Measurements from ENCODE around the gene BTBD2.

BTBD2 gene

DNA sequence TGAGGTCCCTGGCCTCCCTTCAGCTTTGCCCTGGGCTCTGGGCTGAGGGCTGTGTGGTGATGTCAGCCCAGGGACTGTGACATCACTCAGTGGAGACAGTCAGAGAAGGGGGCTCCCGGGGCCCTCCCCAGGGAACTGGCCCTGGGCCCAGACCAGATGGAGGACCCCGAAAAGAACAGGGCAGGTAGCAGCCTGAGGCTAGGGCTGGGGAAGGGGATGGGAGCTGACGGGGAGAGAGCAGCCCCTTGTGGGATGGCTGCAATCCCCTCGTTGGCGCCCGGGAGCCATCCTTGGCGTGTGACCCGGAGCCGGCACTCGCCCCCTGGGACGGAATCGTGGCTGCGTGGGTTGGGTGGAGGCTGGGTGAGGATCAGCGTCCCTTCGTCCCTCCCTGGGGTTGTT is 61.0 kb downstream of the BTBD2 start:
- no peak overlapping the region for H3K9ac ChIP-seq (ENCODE audit: low read length)
- no peaks in the 10 kb centered on the region for H3F3A ChIP-seq (ENCODE audit: insufficient read depth, low read length)
- no peak for DNase-seq
- TF ChIP-seq EZH2 (optimal IDR thresholded peaks at IDR 0.05; ENCODE audit: low read depth, low read length) (no peak), EZH2phosphoT487 (IDR thresholded peaks at IDR 0.05; ENCODE audit: low read length) (no peak)
- TF ChIP-seq, protein P1, sequence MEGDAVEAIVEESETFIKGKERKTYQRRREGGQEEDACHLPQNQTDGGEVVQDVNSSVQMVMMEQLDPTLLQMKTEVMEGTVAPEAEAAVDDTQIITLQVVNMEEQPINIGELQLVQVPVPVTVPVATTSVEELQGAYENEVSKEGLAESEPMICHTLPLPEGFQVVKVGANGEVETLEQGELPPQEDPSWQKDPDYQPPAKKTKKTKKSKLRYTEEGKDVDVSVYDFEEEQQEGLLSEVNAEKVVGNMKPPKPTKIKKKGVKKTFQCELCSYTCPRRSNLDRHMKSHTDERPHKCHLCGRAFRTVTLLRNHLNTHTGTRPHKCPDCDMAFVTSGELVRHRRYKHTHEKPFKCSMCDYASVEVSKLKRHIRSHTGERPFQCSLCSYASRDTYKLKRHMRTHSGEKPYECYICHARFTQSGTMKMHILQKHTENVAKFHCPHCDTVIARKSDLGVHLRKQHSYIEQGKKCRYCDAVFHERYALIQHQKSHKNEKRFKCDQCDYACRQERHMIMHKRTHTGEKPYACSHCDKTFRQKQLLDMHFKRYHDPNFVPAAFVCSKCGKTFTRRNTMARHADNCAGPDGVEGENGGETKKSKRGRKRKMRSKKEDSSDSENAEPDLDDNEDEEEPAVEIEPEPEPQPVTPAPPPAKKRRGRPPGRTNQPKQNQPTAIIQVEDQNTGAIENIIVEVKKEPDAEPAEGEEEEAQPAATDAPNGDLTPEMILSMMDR (IDR thresholded peaks at IDR 0.05; ENCODE audit: low read length), result no peak
- H3K4me2 ChIP-seq (ENCODE audit: low read depth, low read length), result no peak overlapping the region
- H3K4me3 ChIP-seq (ENCODE audit: low read length), result no peak overlapping the region
- H3K27ac ChIP-seq (ENCODE audit: low read length), result no peak overlapping the region
- no peaks in the 10 kb centered on the region for H3K36me3 ChIP-seq (replicated peaks; ENCODE audit: insufficient read depth, low read length)
- no peak overlapping the region for H2AFZ ChIP-seq (ENCODE audit: low read length)
- H3K9me2 ChIP-seq (replicated peaks; ENCODE audit: insufficient read depth, low read length), result no peaks in the 10 kb centered on the region
- no peaks in the 10 kb centered on the region for H3K9me3 ChIP-seq (replicated peaks; ENCODE audit: insufficient read depth, low read length)
- no peaks in the 10 kb centered on the region for H3K4me1 ChIP-seq (ENCODE audit: low read length)
- H3K27me3 ChIP-seq (replicated peaks; ENCODE audit: insufficient read depth, low read length), result no peaks in the 10 kb centered on the region
- H3K79me2 ChIP-seq (ENCODE audit: low read length), result peaks cover 90% of the 10 kb centered on the region
- H4K20me1 ChIP-seq (ENCODE audit: insufficient read depth, low read length), result peaks cover 16% of the 10 kb centered on the region

DNA sequence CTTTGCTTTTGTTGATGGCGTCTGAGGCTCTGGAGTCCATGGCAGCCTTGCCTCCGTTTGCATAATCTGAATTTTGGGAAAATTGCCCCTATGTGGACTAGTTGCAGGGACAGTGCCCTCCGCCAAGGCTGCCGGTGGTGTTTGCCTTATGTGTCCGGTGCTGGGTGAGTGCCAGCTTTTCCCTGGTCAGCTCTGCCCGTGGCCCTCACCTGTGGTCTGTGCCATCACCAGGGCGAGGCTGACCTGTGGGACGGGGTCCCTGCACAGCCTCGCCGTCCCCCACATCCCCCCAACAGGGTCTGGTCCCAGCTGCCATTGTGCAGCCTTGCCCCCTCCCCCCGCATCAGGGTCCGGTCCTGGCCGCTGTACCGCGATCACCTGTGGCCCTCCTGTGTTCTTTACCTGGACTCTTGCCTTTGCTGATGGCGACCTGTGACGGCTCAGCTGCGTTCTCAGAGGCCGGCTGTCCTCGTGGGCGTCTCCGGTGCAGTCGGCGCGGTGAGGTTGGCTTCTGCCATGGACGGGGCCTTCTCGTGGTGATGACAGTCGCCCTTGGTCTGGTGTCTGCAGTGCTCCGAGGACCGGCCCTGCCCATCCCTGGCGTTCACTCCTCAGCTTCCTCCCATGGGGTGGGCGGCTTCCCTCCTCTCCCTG is 61.9 kb downstream of the BTBD2 start:
- H3K36me3 ChIP-seq (replicated peaks; ENCODE audit: insufficient read depth, low read length), result no peaks in the 10 kb centered on the region
- H3K27ac ChIP-seq (ENCODE audit: low read length), result no peak overlapping the region
- no peaks in the 10 kb centered on the region for H3K4me1 ChIP-seq (ENCODE audit: low read length)
- no peaks in the 10 kb centered on the region for H3F3A ChIP-seq (ENCODE audit: insufficient read depth, low read length)
- H3K27me3 ChIP-seq (replicated peaks; ENCODE audit: insufficient read depth, low read length), result no peaks in the 10 kb centered on the region
- H2AFZ ChIP-seq (ENCODE audit: low read length), result no peak overlapping the region
- TF ChIP-seq EZH2phosphoT487 (IDR thresholded peaks at IDR 0.05; ENCODE audit: low read length), result no peak
- TF ChIP-seq EZH2 (optimal IDR thresholded peaks at IDR 0.05; ENCODE audit: low read depth, low read length), result no peak
- TF ChIP-seq, protein P1 (IDR thresholded peaks at IDR 0.05; ENCODE audit: low read length), result no peak
- peaks cover 18% of the 10 kb centered on the region for H4K20me1 ChIP-seq (ENCODE audit: insufficient read depth, low read length)
- peaks cover 94% of the 10 kb centered on the region for H3K79me2 ChIP-seq (ENCODE audit: low read length)
- no peak overlapping the region for H3K4me3 ChIP-seq (ENCODE audit: low read length)
- H3K9me3 ChIP-seq (replicated peaks; ENCODE audit: insufficient read depth, low read length), result no peaks in the 10 kb centered on the region
- H3K9ac ChIP-seq (ENCODE audit: low read length), result no peak overlapping the region
- no peaks in the 10 kb centered on the region for H3K9me2 ChIP-seq (replicated peaks; ENCODE audit: insufficient read depth, low read length)
- no peak overlapping the region for H3K4me2 ChIP-seq (ENCODE audit: low read depth, low read length)
- no peak for DNase-seq

DNA sequence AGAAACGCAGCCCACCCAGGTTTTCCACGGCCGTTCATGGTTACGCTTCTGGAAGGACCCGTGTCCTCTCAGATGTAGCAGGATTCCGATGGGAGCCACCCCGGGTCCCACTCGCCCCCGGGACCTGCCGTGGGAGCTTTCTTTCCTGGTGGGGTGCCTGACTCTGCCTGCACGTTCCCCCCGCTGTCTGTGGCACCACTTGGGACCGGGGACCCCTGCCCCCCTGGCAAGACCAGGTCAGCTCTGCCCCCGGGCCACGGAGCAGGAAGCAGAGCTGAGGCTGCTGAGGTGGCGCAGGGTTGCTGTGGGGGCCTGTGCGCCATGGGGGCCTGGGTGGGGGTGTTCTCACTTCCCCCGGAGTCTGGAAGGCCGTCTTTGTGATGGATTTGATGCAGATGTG is 62.5 kb downstream of the BTBD2 start:
- TF ChIP-seq EZH2phosphoT487 (IDR thresholded peaks at IDR 0.05; ENCODE audit: low read length) (no peak), EZH2 (optimal IDR thresholded peaks at IDR 0.05; ENCODE audit: low read depth, low read length) (no peak)
- TF ChIP-seq, protein P1 (IDR thresholded peaks at IDR 0.05; ENCODE audit: low read length), result no peak
- Histone ChIP-seq H4K20me1 (ENCODE audit: insufficient read depth, low read length) (peaks cover 20% of the 10 kb centered on the region), H3K9me3 (replicated peaks; ENCODE audit: insufficient read depth, low read length) (no peaks in the 10 kb centered on the region), H3K4me2 (ENCODE audit: low read depth, low read length) (no peak overlapping the region), H3F3A (ENCODE audit: insufficient read depth, low read length) (no peaks in the 10 kb centered on the region), H3K9me2 (replicated peaks; ENCODE audit: insufficient read depth, low read length) (no peaks in the 10 kb centered on the region), H2AFZ (ENCODE audit: low read length) (no peak overlapping the region), H3K4me1 (ENCODE audit: low read length) (no peaks in the 10 kb centered on the region), H3K4me3 (ENCODE audit: low read length) (no peak overlapping the region), H3K9ac (ENCODE audit: low read length) (no peak overlapping the region), H3K79me2 (ENCODE audit: low read length) (peaks cover 98% of the 10 kb centered on the region), H3K27ac (ENCODE audit: low read length) (no peak overlapping the region), H3K36me3 (replicated peaks; ENCODE audit: insufficient read depth, low read length) (no peaks in the 10 kb centered on the region), H3K27me3 (replicated peaks; ENCODE audit: insufficient read depth, low read length) (no peaks in the 10 kb centered on the region)
- no peak for DNase-seq

Data from MM.1S (cell line).